HepG2 (cell line): ENCODE data around the gene UCMA. TPM values are rescaled to one million over a fixed set of nuclear protein-coding genes. Genes with fewer than 3 reads are reported as not detected.
A peak's percentile ranks its signal among the peaks of the same experiment; 100 is the strongest.

Experiments used
- AHDC1 ChIP-seq: sonication (generic); formaldehyde crosslinking; IDR thresholded peaks from 2 replicates; pipeline ENCODE4 v1.5.1; 2020; ENCODE audit warnings: mild to moderate bottlenecking, missing genetic modification reagents, borderline replicate concordance
- BCL6 ChIP-seq: IDR thresholded peaks from 2 replicates; pipeline ENCODE4 v1.6.1; 2016; ENCODE audit warnings: missing genetic modification reagents, missing compliant biosample characterization
- EEA1 ChIP-seq: sonication (generic); formaldehyde crosslinking; IDR thresholded peaks from 2 replicates; pipeline ENCODE4 v1.5.1; 2020; ENCODE audit warnings: mild to moderate bottlenecking, missing genetic modification reagents, borderline replicate concordance
- FOSL2 ChIP-seq: sonication (generic); formaldehyde crosslinking; IDR thresholded peaks from 2 replicates; pipeline ENCODE4 v1.4.0; 2020; ENCODE audit warnings: missing genetic modification reagents
- FOXO1 ChIP-seq: sonication (generic); formaldehyde crosslinking; IDR thresholded peaks from 2 replicates; pipeline ENCODE4 v1.4.0; 2020; ENCODE audit warnings: missing genetic modification reagents
- HIVEP1 ChIP-seq: sonication (generic); formaldehyde crosslinking; IDR thresholded peaks from 2 replicates; pipeline ENCODE4 v1.4.0; 2020; ENCODE audit warnings: mild to moderate bottlenecking, missing genetic modification reagents
- HOXD1 ChIP-seq: sonication (generic); formaldehyde crosslinking; IDR thresholded peaks from 2 replicates; pipeline ENCODE4 v1.5.0; 2020; ENCODE audit warnings: missing genetic modification reagents
- MAX ChIP-seq: IDR thresholded peaks from 2 replicates; pipeline ENCODE4 v1.6.1; 2012; ENCODE audit warnings: inconsistent platforms
- MEIS1 ChIP-seq: sonication (generic); formaldehyde crosslinking; IDR thresholded peaks from 2 replicates; pipeline ENCODE4 v1.9.0; 2021; ENCODE audit warnings: mild to moderate bottlenecking, missing genetic modification reagents, moderate library complexity, borderline replicate concordance
- PAWR ChIP-seq: sonication (generic); formaldehyde crosslinking; IDR thresholded peaks from 2 replicates; pipeline ENCODE4 v1.4.0; 2020; ENCODE audit warnings: missing genetic modification reagents, mild to moderate bottlenecking, borderline replicate concordance
- SRF ChIP-seq: IDR thresholded peaks from 2 replicates; pipeline ENCODE4 v1.6.1; 2011; ENCODE audit warnings: mild to moderate bottlenecking, low read depth, low read length, moderate library complexity
- THAP9 ChIP-seq: sonication (generic); formaldehyde crosslinking; IDR thresholded peaks from 2 replicates; pipeline ENCODE4; 2020; ENCODE audit warnings: missing genetic modification reagents, mild to moderate bottlenecking, borderline replicate concordance
- WIZ ChIP-seq: sonication (generic); formaldehyde crosslinking; IDR thresholded peaks from 2 replicates; pipeline ENCODE4 v1.5.1; 2020; ENCODE audit warnings: mild to moderate bottlenecking, missing genetic modification reagents
- ZIK1 ChIP-seq: sonication (generic); formaldehyde crosslinking; IDR thresholded peaks from 2 replicates; pipeline ENCODE4 v1.5.0; 2020; ENCODE audit warnings: mild to moderate bottlenecking, low read depth, missing genetic modification reagents, borderline replicate concordance
- ZMAT3 ChIP-seq: sonication (generic); formaldehyde crosslinking; conservative IDR thresholded peaks from 2 replicates; pipeline ENCODE4 v1.7.0; 2021; ENCODE audit warnings: missing genetic modification reagents
- ZMYM4 ChIP-seq: sonication (generic); formaldehyde crosslinking; IDR thresholded peaks from 2 replicates; pipeline ENCODE4 v1.8.1; 2023; ENCODE audit warnings: mild to moderate bottlenecking, missing genetic modification reagents
- ZNF282 ChIP-seq: fragments of 450-650 bp; IDR thresholded peaks from 2 replicates; pipeline ENCODE4 v1.6.1; 2018; ENCODE audit not compliant: partially characterized antibody
- ZNF563 ChIP-seq: sonication (generic); formaldehyde crosslinking; IDR thresholded peaks from 2 replicates; pipeline ENCODE4 v1.8.0; 2022; ENCODE audit warnings: mild to moderate bottlenecking, moderate library complexity, missing genetic modification reagents
- ZNF605 ChIP-seq: sonication (generic); formaldehyde crosslinking; IDR thresholded peaks from 2 replicates; pipeline ENCODE4 v1.8.0; 2022; ENCODE audit warnings: mild to moderate bottlenecking, missing genetic modification reagents
- ZNF616 ChIP-seq: sonication (generic); formaldehyde crosslinking; IDR thresholded peaks from 2 replicates; pipeline ENCODE4 v1.5.0; 2020; ENCODE audit warnings: low read depth, mild to moderate bottlenecking, missing genetic modification reagents
- ZNF788 ChIP-seq: sonication (generic); formaldehyde crosslinking; IDR thresholded peaks from 2 replicates; pipeline ENCODE4 v1.5.0; 2020; ENCODE audit warnings: mild to moderate bottlenecking, missing genetic modification reagents, borderline replicate concordance
- ZNF83 ChIP-seq: sonication (generic); formaldehyde crosslinking; IDR thresholded peaks from 2 replicates; pipeline ENCODE4 v1.4.0; 2020; ENCODE audit warnings: missing genetic modification reagents, mild to moderate bottlenecking, borderline replicate concordance
- ZNF841 ChIP-seq: sonication (generic); formaldehyde crosslinking; IDR thresholded peaks from 2 replicates; pipeline ENCODE4 v1.8.1; 2023; ENCODE audit warnings: missing genetic modification reagents, borderline replicate concordance
- polyA plus RNA-seq, 8 experiments: library from polyadenylated mRNA; depleted of rRNA in 3 of 8; stranded (reverse) in 7 of 8; unstranded in 1 of 8; fragments of >200 nt; fragmentation: Illumina TruSeq in 4 of 8; extraction: Trizol in 4 of 8; gene quantifications; 2 replicates each; pipeline versions ENCODE4 v1.2.1 to v1.2.3, GENCODE V29; 2011 to 2016; ENCODE audit warnings: low read depth in 4 of 8, missing spikeins in 1 of 8, mixed read lengths in 1 of 8; ENCODE audit not compliant: insufficient read depth in 1 of 8
- total RNA-seq, 5 experiments: library from RNA; depleted of rRNA; stranded (reverse); fragments of >200 nt; fragmentation: Illumina TruSeq; extraction: Trizol; gene quantifications; 2 replicates each; pipeline ENCODE4 v1.2.3, GENCODE V29; 2016; ENCODE audit warnings: low read depth in 1 of 5

Gene UCMA
- total and polyA plus RNA-seq, 2 of the 13 experiments (the other 11 are each of a cell fraction or from before 2014, with no cell fraction given) = not detected

- no peak for TF ChIP-seq WIZ (CRISPR knock-in tag)
- TF ChIP-seq PAWR (CRISPR knock-in tag) = no peak
- TF ChIP-seq MAX = peak; percentile 70
- TF ChIP-seq MEIS1 (CRISPR knock-in tag) = 0 out of 2 replicates have a peak, but pooled peaks have one; percentile 43
- 0 out of 2 replicates have a peak, but pooled peaks have one; percentile 23 for TF ChIP-seq THAP9 (CRISPR knock-in tag)
- no peak for TF ChIP-seq ZNF841
- no peak for TF ChIP-seq ZIK1 (CRISPR knock-in tag)
- TF ChIP-seq BCL6 = no peak
- TF ChIP-seq EEA1 (CRISPR knock-in tag) = peak; percentile 65; the same call in 1 of the 2 replicates
- peak; percentile 43; the same call in 1 of the 2 replicates for TF ChIP-seq ZMYM4 (CRISPR knock-in tag)
- no peak for TF ChIP-seq ZNF83 (CRISPR knock-in tag)
- TF ChIP-seq ZNF788 (CRISPR knock-in tag) = peak; percentile 38; the same call in 1 of the 2 replicates
- 0 out of 2 replicates have a peak, but pooled peaks have one; percentile 28 for TF ChIP-seq HOXD1 (CRISPR knock-in tag)
- no peak for TF ChIP-seq SRF
- TF ChIP-seq ZNF563 (CRISPR knock-in tag) = no peak
- TF ChIP-seq ZMAT3 (CRISPR knock-in tag) = no peak
- peak; percentile 29; the same call in 1 of the 2 replicates for TF ChIP-seq ZNF605 (CRISPR knock-in tag)
- TF ChIP-seq FOSL2 (CRISPR knock-in tag) = peak; percentile 8; the same call in 1 of the 2 replicates
- TF ChIP-seq ZNF282 = no peak
- no peak for TF ChIP-seq FOXO1 (CRISPR knock-in tag)
- no peak for TF ChIP-seq AHDC1 (CRISPR knock-in tag)
- TF ChIP-seq HIVEP1 (CRISPR knock-in tag) = no peak
- 0 out of 2 replicates have a peak, but pooled peaks have one; percentile 8 for TF ChIP-seq ZNF616 (CRISPR knock-in tag)
Measured at GRCh38 chr10:13272164-13272571, 38.0 kb upstream of the UCMA start (continued).
